KMS-11 (cell line): Measurements from ENCODE around the gene DENND5B.

ENCODE experiments used
- H2AFZ ChIP-seq: fragments of 200-600 bp; sonication (generic); 2 replicates; pipeline ENCODE4 v1.6.1; 2016; ENCODE audit warnings: antibody characterized with exemption, mixed run types, low read depth
- H3K27ac ChIP-seq: fragments of 200-600 bp; sonication (generic); 2 replicates; pipeline ENCODE4 v1.6.1; 2016; ENCODE audit warnings: mild to moderate bottlenecking, mixed run types
- H3K27me3 ChIP-seq: fragments of 200-600 bp; sonication (generic); 2 replicates; pipeline ENCODE4 v1.6.1; 2017; ENCODE audit warnings: mild to moderate bottlenecking, low read depth, mixed run types, moderate library complexity; ENCODE audit not compliant: insufficient read depth
- H3K36me3 ChIP-seq: fragments of 200-600 bp; sonication (generic); 2 replicates; pipeline ENCODE4 v1.6.1; 2017; ENCODE audit warnings: mild to moderate bottlenecking, mixed run types; ENCODE audit not compliant: insufficient read depth
- H3K4me1 ChIP-seq: fragments of 200-600 bp; sonication (generic); 2 replicates; pipeline ENCODE4 v1.6.1; 2016; ENCODE audit warnings: mild to moderate bottlenecking, low read depth, mixed run types; ENCODE audit not compliant: poor library complexity, severe bottlenecking
- H3K4me2 ChIP-seq: fragments of 200-600 bp; sonication (generic); 2 replicates; pipeline ENCODE4 v1.7.0; 2016; ENCODE audit warnings: mild to moderate bottlenecking, mixed run types
- H3K4me3 ChIP-seq: fragments of 200-600 bp; sonication (generic); IDR thresholded peaks from 2 replicates; pipeline ENCODE4 v1.6.1; 2017; ENCODE audit warnings: low read depth, low read length, mixed read lengths; ENCODE audit not compliant: insufficient read depth
- H3K79me2 ChIP-seq: fragments of 200-600 bp; sonication (generic); 2 replicates; pipeline ENCODE4 v1.6.1; 2016; ENCODE audit warnings: low read depth, mixed run types; ENCODE audit not compliant: insufficient read depth
- H3K9ac ChIP-seq: fragments of 200-600 bp; sonication (generic); 2 replicates; pipeline ENCODE4 v1.6.1; 2016; ENCODE audit warnings: mild to moderate bottlenecking, mixed run types
- H4K20me1 ChIP-seq: fragments of 200-600 bp; sonication (generic); 2 replicates; pipeline ENCODE4 v1.6.1; 2016; ENCODE audit warnings: mild to moderate bottlenecking, mixed run types; ENCODE audit not compliant: insufficient read depth
- TF ChIP-seq, protein P1 (sequence below): fragments of 200-600 bp; sonication (generic); conservative IDR thresholded peaks from 2 replicates; pipeline ENCODE4 v1.6.1; 2017; ENCODE audit warnings: low read depth, mild to moderate bottlenecking, antibody characterized with exemption, low read length, moderate library complexity, mixed read lengths

Gene DENND5B

GRCh38 chr12:31536672-31537071 is 54.3 kb downstream of the DENND5B start:
- Histone ChIP-seq H3K9ac (no peak overlapping the region), H4K20me1 (no peaks in the 10 kb centered on the region), H3K4me2 (no peak overlapping the region), H3K4me3 (no peak overlapping the region), H3K4me1 (no peaks in the 10 kb centered on the region), H3K27me3 (no peaks in the 10 kb centered on the region), H3K79me2 (no peaks in the 10 kb centered on the region), H3K36me3 (no peaks in the 10 kb centered on the region), H3K27ac (no peak overlapping the region), H2AFZ (no peak overlapping the region)
- TF ChIP-seq, protein P1, sequence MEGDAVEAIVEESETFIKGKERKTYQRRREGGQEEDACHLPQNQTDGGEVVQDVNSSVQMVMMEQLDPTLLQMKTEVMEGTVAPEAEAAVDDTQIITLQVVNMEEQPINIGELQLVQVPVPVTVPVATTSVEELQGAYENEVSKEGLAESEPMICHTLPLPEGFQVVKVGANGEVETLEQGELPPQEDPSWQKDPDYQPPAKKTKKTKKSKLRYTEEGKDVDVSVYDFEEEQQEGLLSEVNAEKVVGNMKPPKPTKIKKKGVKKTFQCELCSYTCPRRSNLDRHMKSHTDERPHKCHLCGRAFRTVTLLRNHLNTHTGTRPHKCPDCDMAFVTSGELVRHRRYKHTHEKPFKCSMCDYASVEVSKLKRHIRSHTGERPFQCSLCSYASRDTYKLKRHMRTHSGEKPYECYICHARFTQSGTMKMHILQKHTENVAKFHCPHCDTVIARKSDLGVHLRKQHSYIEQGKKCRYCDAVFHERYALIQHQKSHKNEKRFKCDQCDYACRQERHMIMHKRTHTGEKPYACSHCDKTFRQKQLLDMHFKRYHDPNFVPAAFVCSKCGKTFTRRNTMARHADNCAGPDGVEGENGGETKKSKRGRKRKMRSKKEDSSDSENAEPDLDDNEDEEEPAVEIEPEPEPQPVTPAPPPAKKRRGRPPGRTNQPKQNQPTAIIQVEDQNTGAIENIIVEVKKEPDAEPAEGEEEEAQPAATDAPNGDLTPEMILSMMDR, result no peak

DNA sequence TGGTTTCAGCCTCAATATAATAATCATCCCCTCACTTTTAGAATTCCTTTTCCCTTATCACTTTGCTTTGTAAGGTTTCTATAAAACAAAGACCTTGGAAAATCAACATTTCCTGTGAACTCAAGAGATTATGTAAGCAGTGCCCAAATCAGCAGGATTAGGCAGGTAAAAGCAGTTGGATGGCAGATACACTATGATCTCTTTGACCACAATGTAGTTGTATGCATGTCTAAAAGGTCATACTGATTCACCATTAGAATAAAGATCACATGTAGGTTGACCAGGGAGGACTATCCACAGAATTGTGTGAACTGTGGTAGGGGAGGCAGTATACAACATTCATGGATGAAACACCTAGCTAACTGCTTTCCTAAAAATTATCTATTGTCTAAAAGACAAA is 57.5 kb downstream of the DENND5B start:
- no peaks in the 10 kb centered on the region for H3K4me1 ChIP-seq
- no peak overlapping the region for H3K4me2 ChIP-seq
- no peak overlapping the region for H3K9ac ChIP-seq
- no peaks in the 10 kb centered on the region for H4K20me1 ChIP-seq
- no peaks in the 10 kb centered on the region for H3K36me3 ChIP-seq
- no peak overlapping the region for H2AFZ ChIP-seq
- no peak overlapping the region for H3K4me3 ChIP-seq
- TF ChIP-seq, protein P1, result no peak
- H3K27me3 ChIP-seq, result no peaks in the 10 kb centered on the region
- H3K27ac ChIP-seq, result no peak overlapping the region
- H3K79me2 ChIP-seq, result no peaks in the 10 kb centered on the region

DNA sequence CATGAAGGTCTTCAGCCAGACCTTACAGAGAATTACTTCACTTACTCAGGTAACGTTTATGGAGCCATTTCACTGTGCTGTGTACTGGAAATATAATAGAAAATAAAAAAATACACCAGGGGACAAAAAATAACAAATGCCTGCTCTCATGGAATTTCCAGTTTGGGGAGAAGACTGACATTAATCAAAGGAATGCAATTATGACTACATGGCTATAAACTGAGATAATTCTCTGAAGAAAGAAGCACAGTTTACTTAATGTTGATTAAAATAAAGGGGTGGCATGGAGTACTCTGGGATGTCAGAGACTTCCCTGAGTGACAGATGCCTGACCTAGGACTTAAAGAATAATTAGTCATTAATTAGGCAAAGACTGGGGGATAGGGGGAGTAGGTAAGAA is 59.0 kb downstream of the DENND5B start:
- no peaks in the 10 kb centered on the region for H3K4me1 ChIP-seq
- H3K9ac ChIP-seq, result no peak overlapping the region
- H2AFZ ChIP-seq, result no peak overlapping the region
- H4K20me1 ChIP-seq, result no peaks in the 10 kb centered on the region
- no peaks in the 10 kb centered on the region for H3K79me2 ChIP-seq
- H3K27ac ChIP-seq, result no peak overlapping the region
- no peak overlapping the region for H3K4me2 ChIP-seq
- TF ChIP-seq, protein P1, result no peak
- no peaks in the 10 kb centered on the region for H3K36me3 ChIP-seq
- H3K4me3 ChIP-seq, result no peak overlapping the region
- H3K27me3 ChIP-seq, result no peaks in the 10 kb centered on the region

DNA sequence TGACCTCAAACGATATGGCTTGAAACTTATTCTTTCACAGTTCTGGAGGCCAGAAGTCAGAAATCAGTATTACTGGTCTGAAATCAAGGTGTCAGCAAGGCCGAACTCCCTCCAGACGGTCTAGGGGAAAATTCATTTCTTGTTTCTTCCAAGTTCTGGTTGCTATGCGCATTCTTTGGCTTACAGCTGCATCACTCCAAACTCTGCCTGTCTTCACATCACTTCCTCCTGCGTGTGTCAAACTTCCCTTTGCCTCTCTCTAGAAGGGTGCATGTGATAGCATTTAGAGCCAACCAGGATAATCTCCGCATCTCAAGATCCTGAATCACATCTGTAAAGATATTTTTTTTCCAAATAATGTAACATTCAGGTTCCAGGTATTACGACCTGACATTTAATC is 62.8 kb downstream of the DENND5B start:
- no peak overlapping the region for H3K27ac ChIP-seq
- TF ChIP-seq, protein P1, result no peak
- H2AFZ ChIP-seq, result no peak overlapping the region
- H3K36me3 ChIP-seq, result no peaks in the 10 kb centered on the region
- H4K20me1 ChIP-seq, result no peaks in the 10 kb centered on the region
- no peak overlapping the region for H3K4me2 ChIP-seq
- no peak overlapping the region for H3K9ac ChIP-seq
- no peak overlapping the region for H3K4me3 ChIP-seq
- no peaks in the 10 kb centered on the region for H3K27me3 ChIP-seq
- H3K79me2 ChIP-seq, result no peaks in the 10 kb centered on the region
- H3K4me1 ChIP-seq, result peaks cover 10% of the 10 kb centered on the region
